Esophagus (tissue), 2 donors: ENCODE measurements around the gene VEPH1. TPM values are rescaled to one million over a fixed set of nuclear protein-coding genes. Genes with fewer than 3 reads are reported as not detected.

ENCODE experiments used
- H3K27ac ChIP-seq, 2 donors: one replicate each; pipeline ENCODE4 v1.5.1; 2013; ENCODE audit warnings: low read depth in 2 of 2, mild to moderate bottlenecking in 2 of 2, inconsistent platforms in 1 of 2, low read length in 1 of 2, moderate library complexity in 1 of 2
- H3K27me3 ChIP-seq, 2 donors: one replicate each; pipeline ENCODE4 v1.6.1; 2013; ENCODE audit warnings: low read length in 2 of 2, control low read depth in 1 of 2, mild to moderate bottlenecking in 1 of 2; ENCODE audit not compliant: insufficient read depth in 2 of 2, control insufficient read depth in 1 of 2
- H3K36me3 ChIP-seq, 2 donors: one replicate each; pipeline ENCODE4 v1.6.1; 2013; ENCODE audit warnings: low read length in 1 of 2; ENCODE audit not compliant: control insufficient read depth in 2 of 2, insufficient read depth in 2 of 2
- H3K4me1 ChIP-seq, 2 donors: one replicate each; pipeline ENCODE4 v1.6.1; 2013; ENCODE audit warnings: low read length in 1 of 2; ENCODE audit not compliant: control insufficient read depth in 2 of 2, insufficient read depth in 2 of 2
- H3K4me3 ChIP-seq, 2 donors: one replicate each; pipeline ENCODE4 v1.5.1; 2013; ENCODE audit warnings: low read length in 2 of 2, mild to moderate bottlenecking in 2 of 2, low read depth in 1 of 2, moderate library complexity in 1 of 2
- H3K9me3 ChIP-seq, 2 donors: one replicate each; pipeline ENCODE4 v1.6.1; 2013; ENCODE audit warnings: mild to moderate bottlenecking in 2 of 2, low read depth in 1 of 2, low read length in 1 of 2, moderate library complexity in 1 of 2; ENCODE audit not compliant: control insufficient read depth in 2 of 2, insufficient read depth in 1 of 2
- WGBS, 2 donors: extraction: QIAGEN DNeasy Blood & Tissue Kit; methylation state at CpG; one replicate each; pipeline ENCODE4 v1.1.7; 2013; 5-methylcytosine and 5-hydroxymethylcytosine counted together
- polyA plus RNA-seq, 2 donors: library from polyadenylated mRNA; stranded (reverse); fragments of 200-250 nt; gene quantifications; one replicate each; pipeline ENCODE4 v1.2.3, GENCODE V29; 2013
- donor health status: healthy with polysubstance abuse.
- donor health status: Bipolar disorder and iron deficiency.

VEPH1 gene
- polyA plus RNA-seq, 2 donors: 0.07 to 0.08 TPM

GRCh38 chr3:157251685-157252084 lies 251.5 kb downstream of the VEPH1 start:
- Histone ChIP-seq H3K4me3 (no peak overlapping the region), H3K4me1 (peaks cover 0 to 3% of the 10 kb centered on the region in 2 donors), H3K9me3 (no peaks in the 10 kb centered on the region), H3K27me3 (no peaks in the 10 kb centered on the region), H3K36me3 (no peaks in the 10 kb centered on the region), H3K27ac (no peak overlapping the region)
- WGBS, 2 donors: 89 to 93% methylated on average over 3 of the region's 3 CpGs

GRCh38 chr3:157249606-157250005 lies 253.6 kb downstream of the VEPH1 start:
- Histone ChIP-seq H3K27ac (no peak overlapping the region), H3K27me3 (no peaks in the 10 kb centered on the region), H3K36me3 (no peaks in the 10 kb centered on the region), H3K9me3 (no peaks in the 10 kb centered on the region), H3K4me3 (no peak overlapping the region), H3K4me1 (peaks cover 0 to 3% of the 10 kb centered on the region in 2 donors)
- WGBS, 2 donors: 88 to 94% methylated on average over 5 of the region's 5 CpGs

DNA sequence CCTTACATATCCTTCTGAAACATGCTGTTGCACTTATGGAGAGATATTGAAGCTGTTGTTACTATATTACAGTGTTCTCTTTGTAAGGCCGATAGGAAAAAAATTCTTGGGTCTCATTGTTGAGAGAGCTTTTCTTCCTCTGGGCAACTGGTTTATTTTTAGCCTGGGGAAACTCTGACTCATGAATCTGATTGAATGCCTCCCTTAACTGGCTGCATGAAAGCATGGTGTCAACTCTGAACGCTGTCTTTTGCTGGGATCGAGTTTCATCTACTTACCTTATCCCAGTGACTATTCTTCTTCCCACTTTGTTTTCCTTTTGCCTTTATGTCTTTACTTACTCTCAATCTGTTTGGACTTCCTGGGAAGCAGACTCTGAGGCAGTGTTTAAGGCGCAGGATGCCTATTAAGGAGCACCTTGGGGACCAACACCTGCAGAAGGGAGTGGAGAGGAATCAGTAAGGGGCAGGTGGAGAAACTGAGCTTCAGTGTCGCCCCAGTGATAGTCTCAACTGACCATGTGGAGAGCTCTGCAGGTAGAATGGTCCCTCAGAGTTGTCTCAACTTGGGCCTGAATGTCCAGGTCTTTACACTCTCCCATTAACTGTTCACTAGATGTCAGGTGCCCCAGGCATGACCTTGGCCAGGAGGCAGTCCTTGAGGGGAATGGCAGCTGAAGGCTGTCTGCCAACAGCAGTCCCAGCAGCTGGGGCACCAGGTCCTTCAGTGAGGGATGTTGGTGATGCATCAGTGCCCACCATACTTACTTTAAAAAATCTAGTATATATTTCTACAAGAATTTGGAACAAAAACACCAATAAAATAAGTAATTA lies 254.4 kb downstream of the VEPH1 start:
- H3K27ac ChIP-seq: no peak overlapping the region
- no peaks in the 10 kb centered on the region for H3K27me3 ChIP-seq
- H3K4me3 ChIP-seq: no peak overlapping the region
- H3K36me3 ChIP-seq: no peaks in the 10 kb centered on the region
- no peaks in the 10 kb centered on the region for H3K9me3 ChIP-seq
- peaks cover 0 to 3% of the 10 kb centered on the region in 2 donors for H3K4me1 ChIP-seq
- WGBS, 2 donors: 43 to 53% methylated on average over 5 of the region's 5 CpGs

DNA sequence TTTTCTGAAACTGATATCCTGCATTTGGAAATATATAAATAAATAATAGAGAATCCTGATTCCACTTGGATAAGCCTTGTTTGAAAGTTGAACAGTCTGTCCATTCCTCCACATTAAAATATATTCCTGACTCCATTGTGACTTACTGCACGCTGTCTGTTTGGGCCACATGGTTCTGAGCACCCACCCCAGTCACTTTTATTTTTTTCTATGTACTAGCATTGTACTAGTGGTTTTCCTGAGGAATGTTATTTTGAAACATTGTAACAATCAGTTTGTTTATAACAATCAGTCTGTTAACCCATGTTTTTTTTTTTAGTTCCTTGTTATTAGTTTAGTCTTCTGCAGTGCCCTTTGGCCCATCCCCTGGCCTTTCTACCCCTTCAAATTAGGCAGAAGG lies 255.8 kb downstream of the VEPH1 start:
- WGBS, 2 donors: 77 to 81% methylated on average over 1 of the region's 1 CpG
- Histone ChIP-seq H3K36me3 (no peaks in the 10 kb centered on the region), H3K27ac (no peak overlapping the region), H3K9me3 (no peaks in the 10 kb centered on the region), H3K4me3 (no peak overlapping the region), H3K27me3 (no peaks in the 10 kb centered on the region), H3K4me1 (peaks cover 0 to 3% of the 10 kb centered on the region in 2 donors)

DNA sequence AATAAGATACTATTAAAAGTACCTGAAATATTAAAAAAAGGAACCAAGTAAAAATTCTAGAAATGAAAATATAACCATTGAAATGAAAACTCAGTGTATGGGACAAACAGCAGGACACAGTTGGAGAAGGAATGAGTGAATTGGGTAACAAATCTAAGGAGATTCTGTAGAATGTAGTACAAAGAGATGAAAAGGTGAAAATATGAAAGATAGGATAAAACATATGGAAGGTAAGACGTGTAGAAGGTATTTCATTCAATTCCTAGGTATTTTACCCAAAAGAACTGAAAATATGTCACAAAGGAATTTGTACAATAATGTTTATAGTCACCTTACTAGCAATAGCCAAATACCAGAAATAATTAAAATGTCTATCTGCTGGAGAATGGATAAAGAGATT lies 260.4 kb downstream of the VEPH1 start:
- WGBS, 2 donors: 85 to 86% methylated on average over 1 of the region's 1 CpG

GRCh38 chr3:157241599-157241998 lies 261.6 kb downstream of the VEPH1 start:
- Histone ChIP-seq H3K27me3 (no peaks in the 10 kb centered on the region), H3K4me3 (no peak overlapping the region), H3K27ac (no peak overlapping the region), H3K4me1 (no peaks in the 10 kb centered on the region), H3K36me3 (no peaks in the 10 kb centered on the region), H3K9me3 (no peaks in the 10 kb centered on the region)
- WGBS, 2 donors: 90 to 92% methylated on average over 4 of the region's 4 CpGs

More for the DNA sequence above, 260.4 kb downstream of the VEPH1 start:
- no peaks in the 10 kb centered on the region for H3K9me3 ChIP-seq
- H3K4me1 ChIP-seq: no peaks in the 10 kb centered on the region
- H3K27ac ChIP-seq: no peak overlapping the region
- H3K4me3 ChIP-seq: no peak overlapping the region
- no peaks in the 10 kb centered on the region for H3K36me3 ChIP-seq
- no peaks in the 10 kb centered on the region for H3K27me3 ChIP-seq

- 41 to 43% methylated on average over 1 of the region's 1 CpG for WGBS, 2 donors
- Histone ChIP-seq H3K4me1 (no peaks in the 10 kb centered on the region), H3K36me3 (no peaks in the 10 kb centered on the region), H3K27me3 (no peaks in the 10 kb centered on the region), H3K9me3 (no peaks in the 10 kb centered on the region), H3K4me3 (no peak overlapping the region), H3K27ac (no peak overlapping the region)
These were observed 262.8 kb downstream of the VEPH1 start for GRCh38 chr3:157240408-157240807.

DNA sequence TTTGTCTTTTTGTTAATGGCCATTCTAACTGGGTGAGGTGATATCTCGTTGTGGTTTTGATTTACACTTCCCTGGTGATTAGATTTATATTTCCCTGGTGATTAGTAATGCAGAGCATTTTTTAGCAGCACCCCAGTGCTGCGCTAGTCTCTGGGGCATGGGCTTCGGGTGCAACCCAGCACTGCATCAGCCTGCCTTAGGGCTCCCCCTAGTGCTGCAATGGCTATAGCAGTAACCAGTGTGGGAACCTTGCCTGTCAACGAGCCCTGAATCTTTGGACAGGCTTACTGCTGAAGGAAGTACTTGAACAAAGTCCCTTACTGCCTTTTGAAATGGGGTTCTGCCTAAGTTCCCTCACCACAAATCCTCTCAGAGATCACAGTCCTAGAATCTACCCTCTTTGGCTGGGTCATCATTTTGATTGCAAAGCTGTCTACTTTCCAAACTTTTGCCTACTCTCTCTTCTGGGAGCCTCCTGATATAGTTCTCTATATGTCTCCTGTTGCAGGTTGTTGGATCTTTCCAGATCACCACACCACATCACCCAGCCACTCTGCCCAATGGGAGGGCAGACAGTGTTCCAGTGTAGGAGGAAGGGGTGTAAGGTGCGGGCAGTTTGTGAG lies 264.0 kb downstream of the VEPH1 start:
- Histone ChIP-seq H3K4me3 (no peak overlapping the region), H3K27me3 (no peaks in the 10 kb centered on the region), H3K36me3 (peaks cover 0 to 3% of the 10 kb centered on the region in 2 donors), H3K27ac (no peak overlapping the region), H3K9me3 (no peaks in the 10 kb centered on the region), H3K4me1 (no peaks in the 10 kb centered on the region)
- WGBS, 2 donors: 37 to 41% methylated on average over 5 of the region's 5 CpGs

DNA sequence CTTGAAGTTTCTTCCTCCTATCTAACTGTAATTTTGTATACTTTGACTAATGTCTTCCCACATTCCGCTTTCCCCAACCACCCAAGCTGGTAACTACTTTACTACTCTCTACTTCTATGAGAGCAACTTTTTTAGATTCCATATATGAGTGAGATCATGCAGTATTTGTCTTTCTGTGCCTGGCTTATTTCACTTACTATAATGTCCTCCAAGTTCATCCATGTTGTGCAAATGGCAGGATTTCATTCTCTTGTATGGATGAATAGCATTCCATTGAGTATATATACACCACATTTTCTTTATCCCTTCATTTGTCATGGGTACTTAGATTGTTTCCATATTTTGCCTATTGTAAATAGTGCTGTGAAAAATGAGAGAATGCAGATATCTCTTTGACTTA lies 264.8 kb downstream of the VEPH1 start:
- H3K36me3 ChIP-seq: peaks cover 0 to 3% of the 10 kb centered on the region in 2 donors
- WGBS, 2 donors: 87 to 93% methylated on average over 1 of the region's 1 CpG
- no peak overlapping the region for H3K4me3 ChIP-seq
- no peaks in the 10 kb centered on the region for H3K9me3 ChIP-seq
- no peaks in the 10 kb centered on the region for H3K4me1 ChIP-seq
- H3K27ac ChIP-seq: no peak overlapping the region
- H3K27me3 ChIP-seq: no peaks in the 10 kb centered on the region
